GM19099 (cell line): ENCODE measurements around the gene GRIK2.

ENCODE experiments used
- POLR2A ChIP-seq: IDR thresholded peaks from 3 replicates; pipeline ENCODE4 v1.6.1; 2011; ENCODE audit warnings: low read depth; ENCODE audit not compliant: insufficient read length; ENCODE audit errors: extremely low read depth

Gene GRIK2

GRCh38 chr6:101932704-101933103, 539.2 kb downstream of the GRIK2 start:
- TF ChIP-seq POLR2A: no peak

- TF ChIP-seq POLR2A: no peak
Measured at GRCh38 chr6:101935732-101936131, 542.2 kb downstream of the GRIK2 start.

GRCh38 chr6:101936516-101936915, 543.0 kb downstream of the GRIK2 start:
- no peak for TF ChIP-seq POLR2A

- TF ChIP-seq POLR2A: no peak
Measured at GRCh38 chr6:101937108-101937507, 543.6 kb downstream of the GRIK2 start.

GRCh38 chr6:101940391-101940790, 546.9 kb downstream of the GRIK2 start:
- TF ChIP-seq POLR2A: no peak

- TF ChIP-seq POLR2A: no peak
Measured at GRCh38 chr6:101956961-101957360, 563.5 kb downstream of the GRIK2 start.

GRCh38 chr6:101961357-101961756, 567.8 kb downstream of the GRIK2 start:
- no peak for TF ChIP-seq POLR2A

GRCh38 chr6:101980924-101981323, 587.4 kb downstream of the GRIK2 start:
- no peak for TF ChIP-seq POLR2A

- TF ChIP-seq POLR2A: no peak
Measured at GRCh38 chr6:101986476-101986875, 593.0 kb downstream of the GRIK2 start.

- no peak for TF ChIP-seq POLR2A
Measured at GRCh38 chr6:101992286-101992685, 598.8 kb downstream of the GRIK2 start.

- no peak for TF ChIP-seq POLR2A
Measured at GRCh38 chr6:101994521-101994920, 601.0 kb downstream of the GRIK2 start.

- TF ChIP-seq POLR2A: no peak
Measured at GRCh38 chr6:102015431-102015830, 621.9 kb downstream of the GRIK2 start.

- TF ChIP-seq POLR2A: no peak
Measured at GRCh38 chr6:102022281-102022680, 628.8 kb downstream of the GRIK2 start.

- TF ChIP-seq POLR2A: no peak
Measured at GRCh38 chr6:102022803-102023202, 629.3 kb downstream of the GRIK2 start.

GRCh38 chr6:102023977-102024657, 630.6 kb downstream of the GRIK2 start:
- no peak for TF ChIP-seq POLR2A

- no peak for TF ChIP-seq POLR2A
Measured at GRCh38 chr6:102026649-102027048, 633.1 kb downstream of the GRIK2 start.

GRCh38 chr6:102028176-102028575, 634.7 kb downstream of the GRIK2 start:
- TF ChIP-seq POLR2A: no peak
